NCI-H128 (cell line): Measurements from ENCODE around the gene DVL2.
"Not testable (repeated sequence)": the region's sequence is repeated elsewhere in the genome, so short reads cannot be mapped to it uniquely, and the experiment has no call there.

Experiments used
- DNase-seq: peaks from one replicate; lab custom pipeline; 2025; ENCODE audit not compliant: unreplicated experiment; lab: John Stamatoyannopoulos, UW

The DVL2 gene

DNA sequence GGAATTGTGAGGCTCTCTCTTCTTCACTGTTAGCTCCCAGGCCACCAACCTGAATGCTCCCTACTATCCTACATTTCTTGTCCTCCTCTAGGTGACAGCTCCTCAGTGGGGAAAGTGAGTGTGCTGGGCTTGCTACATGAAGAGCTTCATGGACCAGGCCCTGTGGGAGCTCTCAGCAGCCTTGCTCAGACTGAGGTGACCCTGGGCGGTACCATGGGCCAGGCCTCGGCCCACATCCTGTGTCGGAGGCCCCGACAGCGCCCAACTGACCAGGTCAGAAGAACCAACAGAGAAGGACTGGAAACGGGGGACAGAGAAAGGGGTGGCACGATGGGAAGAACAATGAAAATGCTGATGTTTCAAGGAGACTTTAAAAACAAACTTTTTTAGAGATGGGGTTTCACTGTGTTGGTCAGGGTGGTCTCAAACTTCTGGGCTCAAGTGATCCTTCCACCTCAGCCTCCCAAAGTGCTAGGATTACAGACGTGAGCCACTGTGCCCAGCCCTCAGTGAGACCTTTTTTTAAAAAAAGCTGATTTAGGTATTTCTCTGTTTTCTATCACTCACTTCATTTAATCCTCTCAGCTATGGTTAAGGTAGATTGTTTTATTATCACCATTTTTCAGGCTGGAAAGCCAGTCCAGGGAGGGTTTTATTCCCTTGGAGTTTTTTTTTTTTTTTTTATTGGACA lies 22.6 kb upstream of the DVL2 start:
- DNase-seq = no peak

DNA sequence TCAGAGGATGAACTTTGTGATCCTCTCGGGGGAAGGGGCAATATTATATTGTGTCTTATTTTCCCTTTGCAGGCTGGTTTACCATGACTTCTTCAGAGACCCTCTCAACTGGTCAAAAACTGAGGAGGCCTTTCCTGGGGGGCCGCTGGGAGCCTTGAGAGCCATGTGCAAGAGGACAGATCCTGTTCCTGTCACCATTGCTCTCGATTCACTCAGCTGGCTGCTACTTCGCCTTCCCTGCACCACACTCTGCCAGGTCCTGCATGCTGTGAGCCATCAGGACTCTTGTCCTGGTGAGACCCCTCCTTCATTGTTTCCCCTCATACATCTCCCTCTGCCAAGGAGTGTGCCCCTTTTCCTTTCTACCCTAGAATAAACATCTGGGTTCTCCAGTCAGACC lies 20.2 kb upstream of the DVL2 start:
- DNase-seq = no peak

DNA sequence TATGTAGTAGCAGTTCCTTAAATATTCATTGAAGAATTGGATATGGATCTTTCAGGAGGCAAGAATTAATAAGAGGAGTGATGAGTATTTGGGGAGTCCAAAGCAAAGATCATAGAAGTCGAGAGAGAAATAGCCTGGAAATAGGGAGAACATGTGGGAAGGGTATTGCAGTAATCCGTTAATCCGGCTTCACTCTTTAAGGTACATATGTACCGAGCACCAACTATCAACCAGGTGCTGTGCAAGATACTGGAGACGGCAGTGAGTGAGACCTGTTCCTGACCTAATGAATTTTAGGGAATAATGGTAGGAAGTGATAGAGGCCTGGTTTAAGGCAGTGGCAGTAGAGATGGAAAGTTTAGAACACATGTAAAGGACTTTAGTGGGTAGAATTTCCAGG lies 18.8 kb upstream of the DVL2 start:
- DNase-seq = no peak

DNA sequence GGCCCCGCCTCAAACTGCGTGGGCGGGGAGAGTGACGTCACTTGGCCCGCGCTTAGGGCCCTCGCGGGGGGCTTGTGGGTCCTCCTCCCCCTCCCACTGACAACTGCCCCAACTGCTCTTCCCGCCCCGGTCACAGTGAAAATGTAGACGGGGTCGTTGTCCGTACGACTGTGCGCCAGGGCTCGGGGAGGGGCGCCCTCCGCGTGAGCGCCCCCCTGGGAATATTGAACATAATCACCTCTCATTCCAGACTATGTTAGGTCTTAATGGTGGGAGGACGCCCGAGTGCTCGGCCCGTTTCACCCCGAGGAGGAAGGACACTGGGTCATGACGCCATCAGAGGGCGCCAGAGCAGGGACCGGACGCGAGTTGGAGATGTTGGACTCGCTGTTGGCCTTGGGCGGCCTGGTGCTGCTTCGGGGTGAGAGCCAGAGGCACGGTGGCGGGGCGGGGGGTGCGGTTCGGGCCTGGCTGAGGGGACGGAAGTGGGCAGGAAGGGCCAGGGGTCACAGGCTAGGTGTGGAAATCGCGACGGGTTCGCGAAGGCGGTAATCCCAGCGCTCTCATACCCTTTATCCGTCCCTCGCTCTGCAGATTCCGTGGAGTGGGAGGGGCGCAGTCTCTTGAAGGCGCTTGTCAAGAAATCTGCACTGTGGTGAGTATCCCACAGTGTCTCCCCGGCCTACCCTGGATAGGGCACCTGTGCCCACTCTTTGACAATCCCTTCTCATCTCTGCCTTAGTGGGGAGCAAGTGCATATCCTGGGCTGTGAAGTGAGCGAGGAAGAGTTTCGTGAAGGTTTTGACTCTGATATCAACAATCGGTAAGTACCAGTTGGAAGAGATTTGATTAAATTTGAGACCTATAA lies 18.1 kb upstream of the DVL2 start, which contains the start of gene ELP5:
Gene ELP5, plus strand, starts transcription at position 40 of the 868 bp plus-strand sequence. Its CDS starts 336 bp downstream, at position 376.
- peak; percentile 87 for DNase-seq

DNA sequence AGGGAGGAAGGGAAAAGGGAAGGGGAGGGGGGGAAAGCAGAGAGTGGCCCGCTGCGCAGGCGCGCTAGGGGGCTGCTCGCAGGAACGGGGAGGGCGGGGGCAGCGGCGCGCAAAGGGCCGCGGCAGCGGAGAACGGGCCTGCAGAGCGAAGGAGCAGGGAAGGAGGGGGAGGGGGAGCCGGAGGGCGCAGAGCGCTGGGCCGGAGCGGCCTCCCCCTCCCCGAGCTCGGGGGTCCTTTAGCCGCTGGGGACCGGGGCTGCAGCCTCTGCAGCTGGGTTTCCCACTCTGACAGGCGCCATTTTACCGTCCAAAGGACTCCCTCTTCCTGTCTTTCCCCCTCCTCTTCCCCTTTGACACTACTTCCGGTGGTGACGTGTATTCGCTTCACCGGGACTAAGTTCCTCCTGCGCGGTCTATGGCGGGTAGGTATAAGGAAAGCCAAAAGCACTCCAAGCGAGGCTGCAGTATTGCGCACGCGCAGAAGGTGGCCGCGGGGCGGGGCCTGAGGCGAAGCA lies 17.4 kb upstream of the DVL2 start, which contains the start of gene CTDNEP1:
Gene CTDNEP1, minus strand, starts transcription at position 74 of the 515 bp plus-strand sequence. CDS start 438 bp downstream, outside the sequence.
- peak; percentile 92 for DNase-seq

DNA sequence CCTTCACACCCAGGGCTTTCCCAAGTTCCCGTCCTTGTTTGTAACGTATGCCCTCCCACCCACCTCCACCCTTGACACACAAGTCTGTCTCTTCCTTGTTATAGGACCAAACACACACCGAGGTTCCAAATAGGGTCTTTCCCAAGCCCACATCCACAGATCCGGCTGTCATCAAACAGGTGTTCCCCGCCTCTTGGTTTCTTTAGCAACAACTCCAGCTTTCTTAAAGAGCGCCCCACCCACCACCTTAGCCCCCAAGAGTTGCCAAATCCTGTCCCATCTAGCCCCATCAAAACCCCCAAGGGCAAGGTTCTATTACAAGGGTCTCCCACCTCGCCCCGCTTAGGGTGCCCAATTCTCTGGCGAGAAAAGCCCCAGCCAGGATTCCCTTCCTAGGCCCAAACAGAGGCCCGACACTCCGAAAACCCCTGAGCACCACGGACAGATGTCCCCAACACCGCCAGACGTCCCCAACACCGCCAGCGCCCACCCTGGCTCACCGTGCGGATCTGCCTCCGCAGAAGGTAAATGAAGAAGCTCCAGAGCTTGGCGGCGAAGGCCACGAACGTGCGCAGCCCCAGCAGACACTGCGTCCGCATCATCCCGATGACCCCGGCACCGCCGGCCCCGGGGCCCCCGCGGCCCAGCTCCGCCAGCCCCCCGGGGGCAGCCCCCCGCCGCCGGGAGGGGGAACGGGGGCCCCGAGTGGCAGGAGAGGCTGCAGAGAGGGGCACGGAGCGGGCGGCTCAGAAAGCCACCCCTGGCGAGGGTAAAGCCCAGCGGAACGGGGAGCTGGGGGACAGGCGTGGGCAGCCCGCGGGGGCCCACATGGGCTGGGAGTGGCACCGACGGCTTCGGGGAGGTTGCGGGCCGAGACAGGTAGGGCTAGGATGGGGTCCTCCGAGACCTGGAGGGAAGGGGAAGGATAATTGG lies 16.6 kb upstream of the DVL2 start:
- no peak for DNase-seq

DNA sequence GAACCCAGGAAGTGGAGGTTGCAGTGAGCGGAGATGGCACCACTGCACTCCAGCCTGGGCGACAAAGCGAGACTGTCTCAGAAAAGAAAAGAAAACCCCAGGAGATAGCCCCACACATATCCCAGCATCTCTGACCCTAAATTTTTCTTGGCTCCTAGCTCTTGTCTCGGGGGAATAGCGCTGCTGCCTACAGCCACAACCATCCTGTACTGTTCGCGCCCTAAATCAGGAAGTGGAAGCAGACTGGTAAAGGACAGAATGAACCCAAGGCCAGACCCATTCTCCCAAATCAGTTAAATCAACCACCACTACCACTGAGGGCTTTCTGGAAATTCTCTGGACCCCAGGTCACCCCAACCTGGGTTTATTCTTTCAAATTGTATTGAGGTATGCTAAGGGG lies 15.5 kb upstream of the DVL2 start:
- DNase-seq = no peak

DNA sequence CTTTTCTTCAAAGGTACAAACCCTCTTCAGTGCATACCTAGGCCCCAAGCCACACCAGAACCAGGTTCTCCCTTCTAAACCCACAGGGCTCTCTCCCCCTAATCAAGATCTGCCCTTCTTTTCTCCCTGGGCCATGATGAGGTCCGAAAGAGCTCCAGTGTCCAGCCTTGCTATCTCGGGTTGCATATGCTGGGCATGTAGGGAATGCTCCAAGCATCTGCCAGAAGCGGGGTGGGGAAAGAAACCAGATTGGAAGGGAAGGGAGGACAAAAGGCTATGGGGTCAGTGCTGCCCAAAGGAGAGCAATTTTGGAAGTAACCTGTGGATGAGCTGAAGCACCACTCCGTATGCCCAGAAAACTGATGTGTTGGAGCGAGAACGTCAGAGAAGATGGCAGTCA lies 14.9 kb upstream of the DVL2 start:
- DNase-seq = no peak

DNA sequence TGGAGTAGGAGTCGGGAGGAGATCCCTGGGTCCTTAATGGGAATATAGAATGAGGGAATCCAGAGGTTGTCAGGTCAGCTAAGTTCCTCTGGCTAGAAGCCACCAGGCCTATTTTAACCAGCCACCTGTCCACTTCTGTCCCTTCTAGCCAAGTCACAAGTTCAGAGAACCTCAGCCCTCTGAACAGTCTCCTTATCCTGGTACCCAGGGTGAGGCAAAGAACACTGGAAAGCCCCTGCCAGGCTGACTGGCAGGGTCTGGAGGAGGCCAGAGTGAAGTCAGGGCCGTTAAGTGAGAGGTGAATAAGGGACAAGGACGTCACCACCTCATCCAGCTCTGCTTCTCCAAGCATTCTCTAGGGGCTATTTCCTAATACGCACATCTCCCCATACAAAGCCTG lies 14.5 kb upstream of the DVL2 start:
- no peak for DNase-seq

DNA sequence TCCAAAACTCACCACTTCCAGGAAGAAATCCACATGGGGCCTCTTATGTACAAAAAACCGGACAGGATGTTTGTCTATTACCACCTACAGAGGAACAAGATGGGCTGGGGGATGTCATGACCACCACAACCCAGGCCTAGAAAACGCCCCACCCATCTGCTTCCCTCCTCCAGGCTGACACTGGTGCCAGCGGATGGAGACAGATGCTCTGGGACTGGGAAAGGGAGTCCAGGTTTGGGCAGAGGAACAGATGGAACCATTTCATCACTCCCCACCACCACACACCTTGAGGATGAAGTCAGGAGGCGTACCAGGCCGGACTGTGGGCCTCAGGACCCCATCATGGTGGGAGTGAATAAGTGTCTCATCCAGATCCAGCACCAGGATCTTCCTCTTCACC lies 12.5 kb upstream of the DVL2 start:
- DNase-seq = no peak

DNA sequence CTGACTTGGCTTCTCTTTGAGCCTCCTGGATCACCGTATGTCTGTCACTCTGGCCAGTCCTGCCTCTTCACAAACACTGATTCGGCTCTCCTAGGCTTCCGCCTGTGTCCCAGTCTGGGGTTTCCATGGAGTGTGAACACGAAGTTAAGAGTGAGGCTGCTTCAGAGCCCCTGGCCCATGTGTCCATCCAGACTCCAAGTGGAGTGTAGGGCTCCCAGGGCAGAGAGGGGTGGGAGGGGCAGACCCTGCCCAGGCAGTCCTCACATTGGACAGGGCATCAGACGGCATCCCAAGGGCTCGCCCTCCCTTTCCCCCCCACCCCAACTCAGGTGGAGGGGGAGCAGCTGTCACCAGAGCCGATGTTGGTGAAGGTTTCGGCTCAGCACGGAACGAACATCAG lies 9.5 kb upstream of the DVL2 start:
- not testable (repeated sequence) for DNase-seq

DNA sequence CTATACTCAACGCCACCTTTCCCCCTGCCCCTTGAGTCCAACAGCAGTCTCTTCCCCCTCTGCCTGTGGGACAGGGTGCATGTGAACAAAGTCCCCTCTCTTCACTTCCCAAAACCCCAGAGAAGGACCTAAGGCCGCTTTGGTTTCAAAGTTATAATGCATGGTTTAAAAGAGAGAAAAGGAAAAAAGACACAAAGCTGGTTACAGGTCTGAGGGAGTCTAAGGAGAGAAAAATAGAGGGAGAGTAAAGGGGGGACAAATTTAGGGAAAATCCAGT lies 9.1 kb upstream of the DVL2 start:
- no peak for DNase-seq

DNA sequence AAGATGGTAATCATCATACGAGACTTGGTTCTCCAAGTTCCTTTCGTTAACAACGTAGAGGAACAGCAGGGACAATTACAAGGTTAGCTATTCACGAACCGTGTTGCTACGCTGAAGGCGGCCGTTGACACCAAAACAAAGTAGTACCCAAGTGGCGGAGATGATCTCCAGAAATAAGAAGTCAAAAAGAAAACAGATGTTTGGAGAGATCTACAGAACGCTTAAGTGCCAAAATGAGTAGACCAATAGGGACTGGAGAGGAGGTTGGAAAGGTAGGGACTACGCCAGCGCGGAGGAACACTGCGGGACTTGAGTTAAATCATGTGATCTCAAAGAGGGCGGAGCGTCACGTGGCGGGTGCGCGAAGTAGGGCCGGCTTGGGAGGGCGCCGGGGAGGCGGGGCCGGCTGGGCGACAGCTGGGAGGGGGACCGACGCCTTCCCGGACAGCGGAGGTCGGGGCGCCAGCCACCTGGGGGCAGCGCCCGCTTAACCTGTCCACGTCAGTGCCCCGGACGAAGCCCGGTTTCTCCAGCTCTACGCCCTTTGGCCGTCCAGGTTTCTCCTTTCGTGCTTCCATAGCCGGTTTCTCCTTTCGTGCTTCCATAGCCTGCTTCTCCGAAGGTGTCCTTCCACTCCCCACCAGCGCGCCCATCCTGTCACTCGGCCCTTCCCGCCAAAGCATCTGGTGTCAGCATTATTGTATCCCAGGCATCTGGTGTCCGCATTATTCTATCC lies 8.6 kb upstream of the DVL2 start:
- DNase-seq = peak; percentile 91

DNA sequence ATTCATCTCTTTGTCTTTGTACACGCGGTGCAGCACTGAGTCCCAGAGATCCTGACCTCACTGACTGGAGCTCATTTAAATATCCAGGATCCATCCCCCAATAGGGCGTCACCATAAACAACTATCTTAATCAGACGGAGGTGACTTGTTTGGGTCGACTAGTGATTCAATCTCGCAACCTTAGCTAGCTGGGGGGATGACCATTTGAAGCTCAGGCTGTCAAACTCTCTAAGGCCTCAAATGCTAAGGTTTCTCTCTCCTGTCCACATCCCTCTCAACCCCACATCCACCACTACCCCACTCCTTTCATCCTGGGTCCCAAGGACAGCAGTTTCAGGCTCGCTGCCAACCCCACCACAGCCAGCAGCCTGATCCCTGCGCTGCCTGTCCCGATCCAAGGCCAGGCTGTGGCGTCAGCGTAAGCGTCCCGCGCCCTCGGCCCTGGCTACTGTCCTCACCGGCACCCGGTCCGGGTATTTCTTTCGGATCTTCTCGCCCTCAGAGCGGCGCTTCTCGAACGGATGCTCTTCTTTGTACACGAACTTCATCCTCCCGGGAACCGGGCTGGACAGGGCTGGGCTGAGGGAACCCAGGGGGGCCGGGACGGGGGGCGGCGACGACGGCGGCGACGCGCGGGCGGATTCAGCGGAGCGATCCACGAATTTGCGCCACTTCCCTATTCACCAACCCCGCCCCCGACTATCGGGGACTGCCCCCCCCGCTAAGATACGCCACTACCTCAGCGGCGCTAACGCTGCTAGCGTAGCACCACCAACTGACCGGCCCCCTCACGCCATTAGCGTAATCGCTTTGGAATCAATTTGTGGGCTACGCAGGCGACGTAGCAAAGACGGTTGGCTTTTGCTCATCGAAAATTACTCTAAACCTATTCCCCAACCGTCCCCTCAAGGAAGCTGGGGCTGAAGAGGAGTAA lies 7.7 kb upstream of the DVL2 start, which contains the start of gene GABARAP:
Gene GABARAP, minus strand, starts transcription at position 667 of the 934 bp plus-strand sequence. Its CDS starts 119 bp downstream, at position 548.
- peak; percentile 64 for DNase-seq

DNA sequence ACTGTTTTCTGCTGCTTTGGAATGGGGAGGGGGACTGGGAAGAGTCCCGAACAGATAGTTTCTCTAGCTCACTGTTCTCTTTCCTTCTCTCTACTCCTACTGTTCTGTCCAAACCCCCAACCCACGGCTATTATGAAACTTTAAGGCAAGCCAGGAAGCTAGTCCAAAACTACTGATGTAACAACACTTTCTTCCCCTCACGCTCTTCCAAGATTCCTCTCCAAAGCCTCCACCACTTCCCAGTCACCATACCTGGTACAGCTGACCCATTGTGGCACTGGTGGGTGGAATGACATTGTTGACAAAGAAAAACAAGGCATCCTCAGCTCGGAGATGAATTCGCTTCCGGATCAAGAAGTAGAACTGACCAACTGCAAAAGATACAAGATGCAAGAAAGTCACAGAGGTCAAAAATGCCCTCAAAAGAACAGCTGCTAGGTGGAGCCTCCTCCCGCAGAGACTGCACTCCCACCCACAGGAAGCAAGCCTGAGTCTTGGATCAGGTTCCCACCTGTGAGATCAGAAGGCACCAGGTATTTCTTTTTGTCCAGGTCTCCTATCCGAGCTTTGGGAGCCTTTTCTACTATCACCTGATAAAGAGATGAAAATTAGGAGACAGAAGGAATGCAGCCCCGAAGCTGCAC lies 6.9 kb upstream of the DVL2 start:
- no peak for DNase-seq

DNA sequence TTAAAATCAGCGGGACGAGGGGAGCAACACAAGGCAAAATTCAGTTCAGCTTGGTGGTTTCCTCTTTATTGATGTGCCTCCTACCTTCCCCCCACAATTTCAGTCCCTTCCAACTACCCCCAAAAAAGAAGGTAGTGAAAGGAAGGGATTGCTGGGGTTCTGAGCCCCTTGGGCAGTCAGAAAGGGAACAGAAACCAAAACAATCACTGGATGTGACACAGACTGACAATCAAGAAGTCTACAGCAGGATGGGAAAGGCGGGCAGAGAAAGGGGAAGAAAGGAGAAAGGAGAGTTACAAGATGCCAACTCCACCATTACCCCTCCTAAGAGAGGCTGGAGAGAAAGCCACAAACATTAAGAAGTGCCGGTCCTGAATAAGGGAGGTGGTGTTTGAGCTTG lies 6.1 kb upstream of the DVL2 start:
- DNase-seq = no peak

DNA sequence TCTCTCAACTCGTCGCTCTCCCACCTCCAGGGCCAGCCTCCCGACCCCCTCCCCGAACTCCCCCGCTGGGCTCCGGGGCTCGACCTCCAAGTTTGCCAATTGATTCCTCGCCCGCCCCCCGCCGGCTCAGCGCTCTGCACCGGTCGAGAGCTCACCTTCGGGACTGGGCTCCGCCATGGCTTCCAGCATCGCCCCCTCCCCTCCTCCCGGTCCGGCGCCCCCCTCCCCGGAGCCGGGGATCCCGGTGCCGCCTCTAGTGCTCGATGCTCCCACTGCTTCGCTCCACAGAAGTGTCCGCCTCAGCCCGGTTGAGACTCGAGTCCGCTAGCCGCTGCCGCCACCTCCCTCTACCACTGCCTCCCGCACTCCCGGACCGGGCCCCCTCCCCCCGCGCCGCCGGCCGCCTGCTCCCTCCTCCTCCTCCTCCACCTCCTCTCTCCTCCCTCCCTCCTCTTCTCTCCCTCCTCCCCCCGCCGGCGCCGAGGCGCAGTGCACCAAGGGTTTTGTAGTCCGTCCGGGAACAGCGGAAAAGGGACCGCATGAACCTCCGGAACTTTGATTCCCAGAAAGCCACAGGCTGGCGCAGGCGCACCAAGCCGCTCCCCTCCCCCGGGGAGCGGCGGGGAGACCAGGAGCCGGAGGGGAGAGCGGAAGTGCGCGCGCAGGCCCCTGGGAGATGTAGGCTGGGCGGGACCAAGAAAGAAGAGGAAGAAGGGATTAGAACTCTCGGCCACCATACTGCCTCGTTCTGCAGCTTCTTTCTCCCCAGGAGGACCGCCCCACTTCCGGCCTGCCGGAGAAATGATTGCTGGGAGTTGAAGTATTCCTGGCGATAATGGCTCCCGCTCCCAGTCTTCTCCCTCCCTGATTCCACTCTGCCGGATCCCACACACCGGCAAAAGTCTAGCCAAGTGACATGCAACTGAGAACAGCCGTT lies 5.0 kb upstream of the DVL2 start, which contains the start of gene PHF23:
Gene PHF23, minus strand, starts transcription at position 367 of the 937 bp plus-strand sequence. Its CDS starts 178 bp downstream, at position 189.
- peak; percentile 94 for DNase-seq
